ENCODE results near the gene TOM1L2. TPM values are rescaled to one million over a fixed set of nuclear protein-coding genes. Genes with fewer than 3 reads are reported as not detected.
A peak's percentile ranks its signal among the peaks of the same experiment; 100 is the strongest.

Gene TOM1L2
- total RNA-seq, 2 donors from 2014 or later: 15.5 to 17.8 TPM

GRCh38 chr17:17824783-17825614, 147.2 kb downstream of the TOM1L2 start:
- H3K36me3 Mint-ChIP-seq: no peaks in the 10 kb centered on the region
- ATAC-seq: no peak
- H3K4me1 Mint-ChIP-seq (ENCODE audit: low read depth in 2 of 2): peaks cover 34 to 45% of the 10 kb centered on the region in 2 donors
- H3K27me3 Mint-ChIP-seq: no peaks in the 10 kb centered on the region
- no peak for DNase-seq (ENCODE audit: low spot score)
- no peaks in the 10 kb centered on the region for H3K9me3 Mint-ChIP-seq
- H3K27ac Mint-ChIP-seq: peak overlapping the region in 1 of 2 donors; percentile 64
- H3K4me3 Mint-ChIP-seq: peak overlapping the region; percentile 64

GRCh38 chr17:17824119-17824782, 147.9 kb downstream of the TOM1L2 start:
- Mint-ChIP-seq H3K27me3 (no peaks in the 10 kb centered on the region), H3K36me3 (no peaks in the 10 kb centered on the region), H3K27ac (peak overlapping the region; percentile 64 to 81), H3K4me3 (peak overlapping the region; percentile 64), H3K9me3 (no peaks in the 10 kb centered on the region), H3K4me1 (ENCODE audit: low read depth in 2 of 2) (peaks cover 41 to 53% of the 10 kb centered on the region in 2 donors)
- DNase-seq (ENCODE audit: low spot score) (no peak), ATAC-seq (peak; percentile 7 to 18)

- Mint-ChIP-seq H3K27ac (peak overlapping the region; percentile 64 to 81), H3K36me3 (no peaks in the 10 kb centered on the region), H3K27me3 (no peaks in the 10 kb centered on the region), H3K4me3 (peak overlapping the region; percentile 64), H3K9me3 (no peaks in the 10 kb centered on the region), H3K4me1 (ENCODE audit: low read depth in 2 of 2) (peaks cover 48 to 58% of the 10 kb centered on the region in 2 donors)
- DNase-seq (ENCODE audit: low spot score) (peak; percentile 89), ATAC-seq (peak; percentile 92)
Observed at GRCh38 chr17:17823433-17824118, 148.6 kb downstream of the TOM1L2 start.

- Mint-ChIP-seq H3K36me3 (no peaks in the 10 kb centered on the region), H3K9me3 (no peaks in the 10 kb centered on the region), H3K4me3 (peak overlapping the region; percentile 34), H3K27me3 (no peaks in the 10 kb centered on the region), H3K4me1 (ENCODE audit: low read depth in 2 of 2) (peaks cover 48 to 58% of the 10 kb centered on the region in 2 donors), H3K27ac (peak overlapping the region in 1 of 2 donors; percentile 51)
- DNase-seq (ENCODE audit: low spot score): no peak
- no peak for ATAC-seq
Observed at GRCh38 chr17:17822616-17823015, 149.6 kb downstream of the TOM1L2 start.

- no peaks in the 10 kb centered on the region for H3K36me3 Mint-ChIP-seq
- DNase-seq (ENCODE audit: low spot score) (no peak), ATAC-seq (no peak)
- no peaks in the 10 kb centered on the region for H3K9me3 Mint-ChIP-seq
- H3K4me1 Mint-ChIP-seq (ENCODE audit: low read depth in 2 of 2): peaks cover 48 to 58% of the 10 kb centered on the region in 2 donors
- H3K27ac Mint-ChIP-seq: peak overlapping the region in 1 of 2 donors; percentile 51
- H3K27me3 Mint-ChIP-seq: no peaks in the 10 kb centered on the region
- H3K4me3 Mint-ChIP-seq: no peak overlapping the region
Observed at GRCh38 chr17:17822189-17822588, 150.0 kb downstream of the TOM1L2 start.

GRCh38 chr17:17820463-17821158, 151.6 kb downstream of the TOM1L2 start:
- Mint-ChIP-seq H3K27me3 (no peaks in the 10 kb centered on the region), H3K36me3 (no peaks in the 10 kb centered on the region), H3K27ac (no peak overlapping the region), H3K4me1 (ENCODE audit: low read depth in 2 of 2) (peaks cover 35 to 43% of the 10 kb centered on the region in 2 donors), H3K9me3 (no peaks in the 10 kb centered on the region), H3K4me3 (no peak overlapping the region)
- DNase-seq (ENCODE audit: low spot score) (no peak), ATAC-seq (no peak)

GRCh38 chr17:17820046-17820445, 152.2 kb downstream of the TOM1L2 start:
- no peak for ATAC-seq
- peak overlapping the region in 1 of 2 donors; percentile 73 for H3K27ac Mint-ChIP-seq
- peak overlapping the region; percentile 53 for H3K4me3 Mint-ChIP-seq
- DNase-seq (ENCODE audit: low spot score): no peak
- H3K27me3 Mint-ChIP-seq: no peaks in the 10 kb centered on the region
- no peaks in the 10 kb centered on the region for H3K9me3 Mint-ChIP-seq
- H3K36me3 Mint-ChIP-seq: no peaks in the 10 kb centered on the region
- H3K4me1 Mint-ChIP-seq (ENCODE audit: low read depth in 2 of 2): peaks cover 34 to 41% of the 10 kb centered on the region in 2 donors

GRCh38 chr17:17819561-17819995, 152.6 kb downstream of the TOM1L2 start:
- no peaks in the 10 kb centered on the region for H3K36me3 Mint-ChIP-seq

GRCh38 chr17:17819111-17819510, 153.1 kb downstream of the TOM1L2 start:
- Mint-ChIP-seq H3K27me3 (no peaks in the 10 kb centered on the region), H3K9me3 (no peaks in the 10 kb centered on the region), H3K36me3 (no peaks in the 10 kb centered on the region), H3K4me3 (no peak overlapping the region), H3K4me1 (ENCODE audit: low read depth in 2 of 2) (peaks cover 25 to 32% of the 10 kb centered on the region in 2 donors), H3K27ac (no peak overlapping the region)
- ATAC-seq (no peak), DNase-seq (ENCODE audit: low spot score) (no peak)

More at GRCh38 chr17:17819561-17819995, 152.6 kb downstream of the TOM1L2 start:
- Mint-ChIP-seq H3K4me1 (ENCODE audit: low read depth in 2 of 2) (peaks cover 29 to 37% of the 10 kb centered on the region in 2 donors), H3K9me3 (no peaks in the 10 kb centered on the region), H3K4me3 (peak overlapping the region; percentile 53), H3K27ac (peak overlapping the region in 1 of 2 donors; percentile 73), H3K27me3 (no peaks in the 10 kb centered on the region)
- ATAC-seq (peak; percentile 80 to 88), DNase-seq (ENCODE audit: low spot score) (peak; percentile 90)

- no peaks in the 10 kb centered on the region for H3K9me3 Mint-ChIP-seq
- no peaks in the 10 kb centered on the region for H3K36me3 Mint-ChIP-seq
- H3K27me3 Mint-ChIP-seq: no peaks in the 10 kb centered on the region
- peaks cover 21 to 28% of the 10 kb centered on the region in 2 donors for H3K4me1 Mint-ChIP-seq (ENCODE audit: low read depth in 2 of 2)
- no peak overlapping the region for H3K27ac Mint-ChIP-seq
- ATAC-seq: no peak
- H3K4me3 Mint-ChIP-seq: no peak overlapping the region
- DNase-seq (ENCODE audit: low spot score): no peak
Observed at GRCh38 chr17:17818088-17818526, 154.1 kb downstream of the TOM1L2 start.

GRCh38 chr17:17817552-17817947, 154.7 kb downstream of the TOM1L2 start:
- no peak for DNase-seq (ENCODE audit: low spot score)
- Mint-ChIP-seq H3K9me3 (no peaks in the 10 kb centered on the region), H3K4me1 (ENCODE audit: low read depth in 2 of 2) (peaks cover 16 to 24% of the 10 kb centered on the region in 2 donors), H3K27me3 (no peaks in the 10 kb centered on the region), H3K36me3 (no peaks in the 10 kb centered on the region), H3K27ac (no peak overlapping the region), H3K4me3 (no peak overlapping the region)
- no peak for ATAC-seq

GRCh38 chr17:17816831-17817551, 155.2 kb downstream of the TOM1L2 start:
- DNase-seq (ENCODE audit: low spot score) (no peak), ATAC-seq (no peak)
- no peak overlapping the region for H3K27ac Mint-ChIP-seq
- H3K9me3 Mint-ChIP-seq: no peaks in the 10 kb centered on the region
- H3K4me3 Mint-ChIP-seq: no peak overlapping the region
- H3K36me3 Mint-ChIP-seq: no peaks in the 10 kb centered on the region
- no peaks in the 10 kb centered on the region for H3K27me3 Mint-ChIP-seq
- H3K4me1 Mint-ChIP-seq (ENCODE audit: low read depth in 2 of 2): peaks cover 14 to 20% of the 10 kb centered on the region in 2 donors

All from natural killer cell treated with Interleukin-12 subunit alpha and Interleukin-12 subunit beta and Interleukin-15 and Interleukin-18, amount 100 ng/mL, for 72 hours (primary cell).